Lower leg skin (tissue), 3 donors: ENCODE data around the gene UBE2QL1.

ENCODE experiments used
- CTCF ChIP-seq, 3 donors: fragments of 450-650 bp; IDR thresholded peaks; one replicate each; pipeline ENCODE4 v1.5.1; 2016; ENCODE audit warnings: antibody characterized with exemption in 3 of 3, mild to moderate bottlenecking in 3 of 3, moderate library complexity in 2 of 3
- POLR2A ChIP-seq, 2 donors: fragments of 450-650 bp; IDR thresholded peaks; one replicate each; pipeline ENCODE4 v1.6.1; 2016 to 2017; ENCODE audit warnings: antibody characterized with exemption in 2 of 2, mild to moderate bottlenecking in 1 of 2, moderate library complexity in 1 of 2

- TF ChIP-seq CTCF (IDR thresholded peaks at IDR 0.05) (no peak), POLR2A (IDR thresholded peaks at IDR 0.05) (no peak)
These were observed 8.9 kb downstream of the UBE2QL1 start for GRCh38 chr5:6457592-6457991.
